HCT116 (cell line): ENCODE results near the gene C16orf74. TPM values are rescaled to one million over a fixed set of nuclear protein-coding genes. Genes with fewer than 3 reads are reported as not detected.

Experiments
- ATAC-seq: fragments of 200-7000 bp; cut with Tn5 transposase; 2 replicates; pipeline ENCODE4 v1.9.1; 2020; ENCODE audit warnings: mild to moderate bottlenecking, moderate library complexity
- BruUV-seq: library from RNA; stranded (reverse); fragments of 400-500 nt; replicated peaks from 2 replicates; lab custom pipeline; 2021; lab: Mats Ljungman, UMichigan
- CTCF ChIA-PET: fragments of 300-600 bp; sonication (Branson Sonifier 250); formaldehyde crosslinking; loops from one replicate; lab custom pipeline; 2021; ENCODE audit warnings: antibody characterized with exemption; lab: Charles Lee
- POLR2A ChIA-PET: fragments of 300-600, 350-600 bp; sonication (Branson Sonifier 250); formaldehyde crosslinking; loops from one replicate; lab custom pipeline; 2021; ENCODE audit warnings: antibody characterized with exemption; lab: Charles Lee
- RAD21 ChIA-PET, 2 experiments: fragments of 300-600 bp; sonication (Branson Sonifier 250); formaldehyde crosslinking; loops; one replicate each; lab custom pipeline; 2023; ENCODE audit warnings: low total read pairs in 2 of 2; ENCODE audit not compliant: uncharacterized antibody in 2 of 2, unreplicated experiment in 2 of 2, low non-redundant PET in 1 of 2; lab: Charles Lee
- DNase-seq: peaks from one replicate; pipeline ENCODE4 v3.0.0-alpha.2; 2010; ENCODE audit warnings: low read depth, low spot score
- H2AFZ ChIP-seq: fragments of 200-600 bp; shearing (Covaris generic), sonication (generic); 2 replicates; pipeline ENCODE4 v1.6.1; 2017; ENCODE audit warnings: low read depth, mixed run types, mixed read lengths, antibody characterized with exemption, low read length; ENCODE audit not compliant: poor library complexity, severe bottlenecking
- H3K27ac ChIP-seq: 2 replicates; pipeline ENCODE4 v1.5.1; 2012; ENCODE audit warnings: low read depth, low read length
- H3K27me3 ChIP-seq: fragments of 200-600 bp; sonication (generic); 2 replicates; pipeline ENCODE4 v1.6.1; 2016; ENCODE audit warnings: mixed run types, low read length, mixed read lengths; ENCODE audit not compliant: insufficient read depth
- H3K36me3 ChIP-seq, 2 experiments: fragments of 200-500 bp in 1 of 2; fragments of 200-600 bp in 1 of 2; sonication (Bioruptor generic) in 1 of 2; sonication (generic) in 1 of 2; 2 replicates each; pipeline versions ENCODE4 v1.5.1 to v1.6.1; 2014 to 2016; ENCODE audit warnings: low read length in 2 of 2, inconsistent platforms in 1 of 2, mixed read lengths in 1 of 2, mixed run types in 1 of 2; ENCODE audit not compliant: insufficient read depth in 2 of 2, control insufficient read depth in 1 of 2
- H3K4me1 ChIP-seq, 2 experiments: fragments of 200-600 bp in 1 of 2; sonication (generic) in 1 of 2; 2 replicates each; pipeline versions ENCODE4 v1.5.1 to v1.6.1; 2012 to 2017; ENCODE audit warnings: low read length in 2 of 2, inconsistent platforms in 1 of 2, mild to moderate bottlenecking in 1 of 2, mixed read lengths in 1 of 2, mixed run types in 1 of 2, moderate library complexity in 1 of 2; ENCODE audit not compliant: insufficient read depth in 2 of 2, control insufficient read depth in 1 of 2
- H3K4me2 ChIP-seq: fragments of 200-600 bp; sonication (generic); 2 replicates; pipeline ENCODE4 v1.6.1; 2017; ENCODE audit warnings: mixed run types, low read length, mixed read lengths
- H3K4me3 ChIP-seq, 2 experiments: fragments of 200-600 bp in 1 of 2; sonication (generic) in 1 of 2; replicated peaks in 1 of 2; 2 replicates each; pipeline ENCODE4 v1.5.1; 2011 to 2016; ENCODE audit warnings: low read length in 2 of 2, control low read depth in 1 of 2, low read depth in 1 of 2, mild to moderate bottlenecking in 1 of 2, mixed read lengths in 1 of 2, mixed run types in 1 of 2
- H3K79me2 ChIP-seq: fragments of 200-600 bp; sonication (generic); 2 replicates; pipeline ENCODE4 v1.6.1; 2017; ENCODE audit warnings: mild to moderate bottlenecking, mixed run types, low read length, moderate library complexity, mixed read lengths; ENCODE audit not compliant: insufficient read depth
- H3K9ac ChIP-seq: fragments of 200-600 bp; sonication (generic); 2 replicates; pipeline ENCODE4 v1.6.1; 2016; ENCODE audit warnings: low read length, mixed read lengths
- H3K9me2 ChIP-seq: fragments of 200-600 bp; sonication (generic), shearing (Covaris generic); 2 replicates; pipeline ENCODE4 v1.6.1; 2017; ENCODE audit warnings: mixed run types, mild to moderate bottlenecking, moderate library complexity; ENCODE audit not compliant: insufficient read depth
- H3K9me3 ChIP-seq, 2 experiments: fragments of 200-500 bp in 1 of 2; fragments of 200-600 bp in 1 of 2; sonication (Bioruptor generic) in 1 of 2; sonication (generic) in 1 of 2; 2 replicates each; pipeline ENCODE4 v1.6.1; 2014 to 2017; ENCODE audit warnings: low read length in 2 of 2, mixed read lengths in 2 of 2, inconsistent platforms in 1 of 2, low read depth in 1 of 2, mild to moderate bottlenecking in 1 of 2, mixed run types in 1 of 2, moderate library complexity in 1 of 2; ENCODE audit not compliant: control insufficient read depth in 1 of 2, insufficient read depth in 1 of 2
- H4K20me1 ChIP-seq: fragments of 200-600 bp; sonication (generic), shearing (Covaris generic); 2 replicates; pipeline ENCODE4 v1.6.1; 2017; ENCODE audit warnings: mixed run types, mild to moderate bottlenecking, moderate library complexity; ENCODE audit not compliant: insufficient read depth
- CEBPB ChIP-seq: IDR thresholded peaks from 2 replicates; pipeline ENCODE4 v1.6.1; 2012; ENCODE audit warnings: low read depth
- EGR1 ChIP-seq: IDR thresholded peaks from 2 replicates; pipeline ENCODE4 v1.6.1; 2012; ENCODE audit warnings: low read depth
- ELF1 ChIP-seq: IDR thresholded peaks from 2 replicates; pipeline ENCODE4 v1.6.1; 2012; ENCODE audit warnings: low read depth, borderline replicate concordance
- EZH2 ChIP-seq: fragments of 200-600 bp; sonication (generic); IDR thresholded peaks from 2 replicates; pipeline ENCODE4 v1.6.1; 2017; ENCODE audit warnings: antibody characterized with exemption, mixed run types
- EZH2phosphoT487 ChIP-seq: fragments of 200-600 bp; IDR thresholded peaks from 2 replicates; pipeline ENCODE4 v1.6.1; 2018; ENCODE audit warnings: antibody characterized with exemption, borderline replicate concordance
- FOSL1 ChIP-seq: IDR thresholded peaks from 2 replicates; pipeline ENCODE4 v1.6.1; 2012; ENCODE audit warnings: low read depth
- JUND ChIP-seq: IDR thresholded peaks from 2 replicates; pipeline ENCODE4 v1.6.1; 2012
- POLR2A ChIP-seq: IDR thresholded peaks from 2 replicates; pipeline ENCODE4 v1.7.0; 2011; ENCODE audit warnings: borderline replicate concordance; ENCODE audit not compliant: insufficient read depth, insufficient read length; ENCODE audit errors: extremely low read depth
- POLR2AphosphoS5 ChIP-seq: IDR thresholded peaks from 2 replicates; pipeline ENCODE4 v1.6.1; 2011; ENCODE audit warnings: mild to moderate bottlenecking, low read depth, low read length, moderate library complexity
- RAD21 ChIP-seq: IDR thresholded peaks from 2 replicates; pipeline ENCODE4 v1.6.1; 2012; ENCODE audit warnings: low read depth, mild to moderate bottlenecking
- SIN3A ChIP-seq: IDR thresholded peaks from 2 replicates; pipeline ENCODE4 v1.6.1; 2012; ENCODE audit warnings: low read depth
- SP1 ChIP-seq: IDR thresholded peaks from 2 replicates; pipeline ENCODE4 v1.6.1; 2012; ENCODE audit warnings: low read depth
- SRF ChIP-seq: IDR thresholded peaks from 2 replicates; pipeline ENCODE4 v1.6.1; 2012; ENCODE audit warnings: low read depth
- YY1 ChIP-seq: IDR thresholded peaks from 2 replicates; pipeline ENCODE4 v1.6.1; 2011; ENCODE audit warnings: low read length, low read depth, moderate library complexity, mild to moderate bottlenecking; ENCODE audit not compliant: insufficient replicate concordance; ENCODE audit errors: extremely low read depth
- ZFX ChIP-seq: fragments of 450-650 bp; IDR thresholded peaks from 2 replicates; pipeline ENCODE4 v1.6.1; 2017
- ZNF274 ChIP-seq: fragments of 200-500 bp; sonication (Bioruptor generic); IDR thresholded peaks from 2 replicates; pipeline ENCODE4 v1.6.1; 2014; ENCODE audit warnings: mild to moderate bottlenecking, low read depth, low read length, inconsistent platforms
- intact Hi-C: fragments of 100-400 bp; cut with micrococcal nuclease; formaldehyde crosslinking; loops from 2 replicates; pipeline ENCODE4 v1.10.0; 2022
- total RNA-seq: library from RNA; stranded (reverse); gene quantifications from one replicate; pipeline ENCODE4 v1.2.1, GENCODE V29; 2021; ENCODE audit not compliant: unreplicated experiment
- TF ChIP-seq, protein P1 (sequence below): IDR thresholded peaks from 2 replicates; pipeline ENCODE4 v1.6.1; 2012; ENCODE audit warnings: low read depth
- TF ChIP-seq, protein P2 (sequence below): IDR thresholded peaks from 2 replicates; pipeline ENCODE4 v1.6.1; 2012
- TF ChIP-seq, protein P3 (sequence below): IDR thresholded peaks from 2 replicates; pipeline ENCODE4 v1.6.1; 2011; ENCODE audit warnings: mild to moderate bottlenecking, low read length, moderate library complexity; ENCODE audit not compliant: insufficient replicate concordance; ENCODE audit errors: extremely low read depth

The C16orf74 gene
- total RNA-seq, 1 experiment from 2014 or later, result 30.0 TPM

DNA sequence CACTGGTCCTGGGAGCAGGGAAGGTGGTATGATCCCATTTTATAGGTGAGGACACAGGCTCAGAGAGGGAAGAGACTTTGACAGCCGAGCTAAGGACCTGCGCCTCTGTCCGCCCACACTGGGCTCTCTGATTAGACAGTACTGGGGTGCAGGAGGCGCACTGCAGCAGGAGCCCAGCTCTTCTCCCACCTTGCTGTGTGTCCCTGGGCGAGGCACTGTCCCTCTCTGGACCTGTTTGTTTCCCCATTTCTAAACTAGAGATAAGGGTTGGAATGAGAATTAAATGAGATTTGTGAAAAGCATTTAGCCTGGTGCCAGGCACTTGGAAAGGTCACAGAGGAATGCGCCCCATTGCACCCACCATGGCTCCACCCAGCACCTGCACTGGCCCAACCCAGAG is 42.6 kb downstream of the C16orf74 start:
- TF ChIP-seq, protein P1, sequence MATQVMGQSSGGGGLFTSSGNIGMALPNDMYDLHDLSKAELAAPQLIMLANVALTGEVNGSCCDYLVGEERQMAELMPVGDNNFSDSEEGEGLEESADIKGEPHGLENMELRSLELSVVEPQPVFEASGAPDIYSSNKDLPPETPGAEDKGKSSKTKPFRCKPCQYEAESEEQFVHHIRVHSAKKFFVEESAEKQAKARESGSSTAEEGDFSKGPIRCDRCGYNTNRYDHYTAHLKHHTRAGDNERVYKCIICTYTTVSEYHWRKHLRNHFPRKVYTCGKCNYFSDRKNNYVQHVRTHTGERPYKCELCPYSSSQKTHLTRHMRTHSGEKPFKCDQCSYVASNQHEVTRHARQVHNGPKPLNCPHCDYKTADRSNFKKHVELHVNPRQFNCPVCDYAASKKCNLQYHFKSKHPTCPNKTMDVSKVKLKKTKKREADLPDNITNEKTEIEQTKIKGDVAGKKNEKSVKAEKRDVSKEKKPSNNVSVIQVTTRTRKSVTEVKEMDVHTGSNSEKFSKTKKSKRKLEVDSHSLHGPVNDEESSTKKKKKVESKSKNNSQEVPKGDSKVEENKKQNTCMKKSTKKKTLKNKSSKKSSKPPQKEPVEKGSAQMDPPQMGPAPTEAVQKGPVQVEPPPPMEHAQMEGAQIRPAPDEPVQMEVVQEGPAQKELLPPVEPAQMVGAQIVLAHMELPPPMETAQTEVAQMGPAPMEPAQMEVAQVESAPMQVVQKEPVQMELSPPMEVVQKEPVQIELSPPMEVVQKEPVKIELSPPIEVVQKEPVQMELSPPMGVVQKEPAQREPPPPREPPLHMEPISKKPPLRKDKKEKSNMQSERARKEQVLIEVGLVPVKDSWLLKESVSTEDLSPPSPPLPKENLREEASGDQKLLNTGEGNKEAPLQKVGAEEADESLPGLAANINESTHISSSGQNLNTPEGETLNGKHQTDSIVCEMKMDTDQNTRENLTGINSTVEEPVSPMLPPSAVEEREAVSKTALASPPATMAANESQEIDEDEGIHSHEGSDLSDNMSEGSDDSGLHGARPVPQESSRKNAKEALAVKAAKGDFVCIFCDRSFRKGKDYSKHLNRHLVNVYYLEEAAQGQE, result no peak
- TF ChIP-seq ZFX (no peak), RAD21 (no peak), ELF1 (no peak), SIN3A (no peak), EGR1 (no peak), EZH2 (no peak), EZH2phosphoT487 (no peak), POLR2A (no peak), SRF (no peak), POLR2AphosphoS5 (no peak), ZNF274 (no peak), YY1 (no peak), JUND (no peak), CEBPB (no peak), FOSL1 (no peak), SP1 (no peak)
- TF ChIP-seq, protein P2, sequence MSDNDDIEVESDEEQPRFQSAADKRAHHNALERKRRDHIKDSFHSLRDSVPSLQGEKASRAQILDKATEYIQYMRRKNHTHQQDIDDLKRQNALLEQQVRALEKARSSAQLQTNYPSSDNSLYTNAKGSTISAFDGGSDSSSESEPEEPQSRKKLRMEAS, result no peak
- TF ChIP-seq, protein P3, sequence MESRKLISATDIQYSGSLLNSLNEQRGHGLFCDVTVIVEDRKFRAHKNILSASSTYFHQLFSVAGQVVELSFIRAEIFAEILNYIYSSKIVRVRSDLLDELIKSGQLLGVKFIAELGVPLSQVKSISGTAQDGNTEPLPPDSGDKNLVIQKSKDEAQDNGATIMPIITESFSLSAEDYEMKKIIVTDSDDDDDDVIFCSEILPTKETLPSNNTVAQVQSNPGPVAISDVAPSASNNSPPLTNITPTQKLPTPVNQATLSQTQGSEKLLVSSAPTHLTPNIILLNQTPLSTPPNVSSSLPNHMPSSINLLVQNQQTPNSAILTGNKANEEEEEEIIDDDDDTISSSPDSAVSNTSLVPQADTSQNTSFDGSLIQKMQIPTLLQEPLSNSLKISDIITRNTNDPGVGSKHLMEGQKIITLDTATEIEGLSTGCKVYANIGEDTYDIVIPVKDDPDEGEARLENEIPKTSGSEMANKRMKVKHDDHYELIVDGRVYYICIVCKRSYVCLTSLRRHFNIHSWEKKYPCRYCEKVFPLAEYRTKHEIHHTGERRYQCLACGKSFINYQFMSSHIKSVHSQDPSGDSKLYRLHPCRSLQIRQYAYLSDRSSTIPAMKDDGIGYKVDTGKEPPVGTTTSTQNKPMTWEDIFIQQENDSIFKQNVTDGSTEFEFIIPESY, result no peak
- H3K9me2 ChIP-seq, result no peaks in the 10 kb centered on the region
- ATAC-seq (no peak), DNase-seq (no peak)
- H3K9me3 ChIP-seq, result peaks cover 6% of the 10 kb centered on the region in 2 experiments; a peak in 2 of 4 replicates
- H3K27me3 ChIP-seq, result no peaks in the 10 kb centered on the region
- no peak overlapping the region for H2AFZ ChIP-seq
- no peak overlapping the region for H3K4me2 ChIP-seq
- no peaks in the 10 kb centered on the region for H3K79me2 ChIP-seq
- H3K27ac ChIP-seq, result no peak overlapping the region
- no peak overlapping the region for H3K4me3 ChIP-seq
- no peaks in the 10 kb centered on the region for H4K20me1 ChIP-seq
- H3K9ac ChIP-seq, result no peak overlapping the region
- ChIA-PET RAD21 (no interaction called here), POLR2A (interaction anchor here (0.6 kb wide), 1 partner anchor 26 kb away, joined by 4 read pairs; no protein-coding TSS in a partner anchor), CTCF (interaction anchor here (2.5 kb wide), 1 partner anchor 10 kb away, joined by 8 read pairs; no protein-coding TSS in a partner anchor)
- peaks cover 0 to 16% of the 10 kb centered on the region in 2 experiments; a peak in 1 of 4 replicates for H3K36me3 ChIP-seq
- BruUV-seq, result no TSS peak
- intact Hi-C loops, result no loop called here
- H3K4me1 ChIP-seq, result no peaks in the 10 kb centered on the region
